GM23248 (cell line): Measurements from ENCODE around the gene PSMB7. TPM values are rescaled to one million over a fixed set of nuclear protein-coding genes. Genes with fewer than 3 reads are reported as not detected.

Experiments used
- DNase-seq: peaks from one replicate; pipeline ENCODE4 v3.0.0-alpha.2; 2015
- H2AFZ ChIP-seq: fragments of 200-600 bp; sonication (generic); 2 replicates; pipeline ENCODE4 v1.6.1; 2016; ENCODE audit warnings: antibody characterized with exemption
- H3F3A ChIP-seq: fragments of 200-600 bp; sonication (generic); 2 replicates; pipeline ENCODE4 v1.6.1; 2016; ENCODE audit warnings: mild to moderate bottlenecking, antibody characterized with exemption, mixed run types; ENCODE audit not compliant: insufficient read depth
- H3K27ac ChIP-seq: fragments of 200-600 bp; sonication (generic); 2 replicates; pipeline ENCODE4 v1.5.1; 2016; ENCODE audit warnings: mild to moderate bottlenecking
- H3K27me3 ChIP-seq: fragments of 200-600 bp; sonication (generic); replicated peaks from 2 replicates; pipeline ENCODE4 v1.6.1; 2016; ENCODE audit warnings: mild to moderate bottlenecking; ENCODE audit not compliant: insufficient read depth
- H3K36me3 ChIP-seq: fragments of 200-600 bp; sonication (generic); 2 replicates; pipeline ENCODE4 v1.6.1; 2016; ENCODE audit warnings: low read depth, mild to moderate bottlenecking
- H3K4me1 ChIP-seq: fragments of 200-600 bp; sonication (generic); 2 replicates; pipeline ENCODE4 v1.6.1; 2016; ENCODE audit warnings: mild to moderate bottlenecking; ENCODE audit not compliant: insufficient read depth
- H3K4me2 ChIP-seq: fragments of 200-600 bp; sonication (generic); one replicate; pipeline ENCODE4 v1.6.1; 2016; ENCODE audit warnings: mild to moderate bottlenecking; ENCODE audit not compliant: unreplicated experiment
- H3K4me3 ChIP-seq: fragments of 200-600 bp; sonication (generic); 2 replicates; pipeline ENCODE4 v1.5.1; 2016; ENCODE audit warnings: mild to moderate bottlenecking
- H3K79me2 ChIP-seq: fragments of 200-600 bp; sonication (generic); 2 replicates; pipeline ENCODE4 v1.6.1; 2016; ENCODE audit warnings: mild to moderate bottlenecking; ENCODE audit not compliant: insufficient read depth
- H3K9ac ChIP-seq: fragments of 200-600 bp; sonication (generic); 2 replicates; pipeline ENCODE4 v1.6.1; 2016; ENCODE audit warnings: mild to moderate bottlenecking
- H3K9me2 ChIP-seq: fragments of 200-600 bp; sonication (generic); 2 replicates; pipeline ENCODE4 v1.6.1; 2016; ENCODE audit warnings: mixed run types, mild to moderate bottlenecking, moderate library complexity; ENCODE audit not compliant: insufficient read depth
- H3K9me3 ChIP-seq: fragments of 200-600 bp; sonication (generic); one replicate; pipeline ENCODE4 v1.6.1; 2017; ENCODE audit warnings: low read depth
- H4K20me1 ChIP-seq: fragments of 200-600 bp; sonication (generic); 2 replicates; pipeline ENCODE4 v1.6.0; 2016; ENCODE audit not compliant: insufficient read depth
- EZH2 ChIP-seq: fragments of 200-600 bp; sonication (generic); IDR thresholded peaks from 2 replicates; pipeline ENCODE4 v1.6.1; 2018; ENCODE audit warnings: antibody characterized with exemption, mild to moderate bottlenecking; ENCODE audit not compliant: insufficient read depth, poor library complexity, severe bottlenecking
- EZH2phosphoT487 ChIP-seq: fragments of 200-600 bp; sonication (generic); IDR thresholded peaks from 2 replicates; pipeline ENCODE4 v1.6.1; 2018; ENCODE audit warnings: antibody characterized with exemption, moderate library complexity, mild to moderate bottlenecking, low read depth; ENCODE audit not compliant: insufficient read depth
- WGBS, 2 experiments: methylation state at CpG; one replicate each; pipeline ENCODE4 v1.1.6; 2015 to 2017; ENCODE audit warnings: low lambda C conversion rate in 2 of 2, low coverage in 1 of 2; ENCODE audit errors: missing lambda C conversion rate in 2 of 2; 5-methylcytosine and 5-hydroxymethylcytosine counted together
- in situ Hi-C: fragments of 300-500 bp; cut with MboI; formaldehyde crosslinking; loops from 2 replicates; pipeline ENCODE4 v1.15.0; 2020
- polyA plus RNA-seq: library from polyadenylated mRNA; unstranded; fragments of >200 nt; fragmentation: Nextera tagmentation; extraction: Ambion mirVana; gene quantifications from 2 replicates; pipeline ENCODE4 v1.2.1, GENCODE V29; 2016
- total RNA-seq: library from RNA; depleted of rRNA; stranded (reverse); fragments of >200 nt; shearing (Covaris generic); gene quantifications from 2 replicates; pipeline ENCODE4 v1.2.3, GENCODE V29; 2014

The PSMB7 gene
- total and polyA plus RNA-seq, 2 experiments from 2014 or later: 202 to 245 TPM

DNA sequence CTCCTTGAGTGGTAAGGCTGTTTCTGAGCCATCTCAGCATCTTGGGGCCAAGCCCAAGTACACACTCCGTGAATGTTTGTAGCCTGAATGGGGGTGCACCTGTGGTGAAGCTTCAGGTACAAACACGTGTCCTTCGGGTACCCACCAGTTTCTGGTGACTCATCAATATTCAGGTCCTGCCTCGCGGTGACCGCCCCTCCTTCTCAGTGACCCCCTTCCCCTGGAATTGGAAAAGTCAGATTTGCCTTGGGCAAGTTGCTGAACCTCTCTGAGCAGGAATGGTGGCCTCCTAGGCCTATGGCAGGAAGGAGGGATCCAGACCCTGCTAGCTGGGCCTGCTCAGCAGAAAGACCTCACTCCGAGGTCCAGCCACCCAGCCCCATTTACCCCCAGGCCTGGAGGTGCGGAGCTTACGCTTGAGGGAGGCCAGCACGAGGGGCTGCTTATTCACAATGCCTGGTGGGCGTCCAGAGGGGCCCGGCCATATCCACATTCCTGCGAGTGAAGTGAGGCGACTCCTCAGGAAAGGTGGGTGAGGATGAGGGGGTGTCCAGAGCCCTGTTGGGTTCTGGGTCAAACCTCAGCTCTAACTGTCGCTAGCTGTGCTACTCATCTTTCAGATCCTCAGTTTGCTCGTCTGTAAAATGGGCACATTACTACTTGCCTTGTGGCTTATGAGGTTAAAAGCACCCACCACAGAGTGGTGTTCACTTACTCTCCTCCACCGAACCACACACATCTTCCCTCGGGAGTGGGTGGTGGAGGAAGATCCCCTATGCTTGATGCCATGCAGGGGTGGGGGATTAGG lies 42.0 kb upstream of the PSMB7 start:
- DNase-seq: no peak
- no peak overlapping the region for H3K4me2 ChIP-seq
- in situ Hi-C loops: no loop called here
- no peak for TF ChIP-seq EZH2
- H3K27me3 ChIP-seq: peaks cover 12% of the 10 kb centered on the region; the same call in 1 of the 2 replicates
- no peaks in the 10 kb centered on the region for H3F3A ChIP-seq
- H3K4me1 ChIP-seq: no peaks in the 10 kb centered on the region
- H3K9me2 ChIP-seq: no peaks in the 10 kb centered on the region
- no peak overlapping the region for H2AFZ ChIP-seq
- H3K4me3 ChIP-seq: no peak overlapping the region
- H3K27ac ChIP-seq: no peak overlapping the region
- WGBS, 2 experiments: 69 to 71% methylated on average over 18 of the region's 18 CpGs
- no peaks in the 10 kb centered on the region for H3K9me3 ChIP-seq
- no peak overlapping the region for H3K9ac ChIP-seq
- H3K36me3 ChIP-seq: no peaks in the 10 kb centered on the region
- no peaks in the 10 kb centered on the region for H3K79me2 ChIP-seq
- no peaks in the 10 kb centered on the region for H4K20me1 ChIP-seq

DNA sequence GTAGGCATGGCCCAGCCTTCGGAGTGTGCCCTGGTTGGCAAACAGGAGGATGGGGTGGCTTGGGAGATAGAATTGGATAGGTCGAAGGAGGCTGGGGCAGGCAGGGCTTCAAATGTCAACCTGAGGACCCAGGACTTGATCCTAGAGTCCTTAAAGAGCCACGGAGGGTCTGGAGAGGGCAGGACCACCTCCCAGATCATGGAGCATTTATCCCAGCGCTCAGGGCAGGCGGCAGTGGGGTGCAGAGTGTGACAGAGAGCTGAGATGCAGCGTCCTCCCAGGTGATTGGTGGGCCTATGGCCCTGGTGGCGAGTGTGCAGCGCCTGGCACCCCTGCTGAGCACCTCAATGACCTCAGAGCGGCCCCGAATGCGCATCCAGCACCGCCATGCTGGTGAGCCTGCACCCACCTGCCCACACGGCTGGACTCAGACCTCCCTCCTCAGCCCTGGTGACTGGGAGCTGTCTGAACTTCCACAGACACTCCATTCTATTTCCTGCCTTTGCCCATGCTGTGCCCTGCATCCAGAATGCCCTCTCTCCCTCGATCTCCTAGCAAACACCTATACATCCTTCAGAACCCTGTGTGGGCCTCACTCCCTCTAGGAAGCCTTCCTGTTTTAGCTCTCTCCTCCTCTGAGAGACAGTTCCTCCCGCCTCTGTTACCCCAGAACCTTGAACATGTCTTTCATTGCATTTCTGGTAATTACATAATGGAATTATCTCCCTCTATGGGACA lies 41.3 kb upstream of the PSMB7 start:
- Histone ChIP-seq H3K9ac (no peak overlapping the region), H3K9me3 (no peaks in the 10 kb centered on the region), H4K20me1 (no peaks in the 10 kb centered on the region), H3K4me3 (no peak overlapping the region), H3K4me2 (no peak overlapping the region), H2AFZ (no peak overlapping the region), H3K79me2 (no peaks in the 10 kb centered on the region), H3K27me3 (peaks cover 6% of the 10 kb centered on the region; the same call in 1 of the 2 replicates), H3F3A (no peaks in the 10 kb centered on the region), H3K27ac (no peak overlapping the region), H3K9me2 (no peaks in the 10 kb centered on the region), H3K4me1 (no peaks in the 10 kb centered on the region), H3K36me3 (no peaks in the 10 kb centered on the region)
- WGBS, 2 experiments: 43 to 45% methylated on average over 15 of the region's 15 CpGs
- no peak for TF ChIP-seq EZH2
- no peak for TF ChIP-seq EZH2phosphoT487
- in situ Hi-C loops: no loop called here
- no peak for DNase-seq

DNA sequence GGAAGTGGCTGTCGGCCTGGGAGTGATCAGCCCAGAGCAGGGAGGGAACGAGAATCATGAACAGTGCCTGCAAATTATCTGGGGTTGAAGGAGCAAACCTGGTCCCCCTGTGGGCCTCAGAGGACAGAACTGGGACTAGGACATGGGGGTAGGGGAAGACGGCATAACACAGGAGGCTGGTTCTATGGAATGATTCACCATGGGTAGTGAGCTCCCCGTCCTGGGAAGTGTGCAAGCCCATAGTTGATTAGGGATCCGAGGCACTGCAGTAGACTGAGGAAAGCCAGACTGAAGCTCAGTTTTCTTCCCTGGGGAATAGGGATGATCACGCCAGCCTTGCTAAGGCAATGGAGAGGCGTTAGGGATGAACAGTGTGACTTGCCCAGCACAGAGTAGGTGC lies 40.6 kb upstream of the PSMB7 start:
- H3K4me1 ChIP-seq: 0 out of 2 replicates have a peak, but pooled peaks cover under 1% of the 10 kb centered on the region
- H3K27me3 ChIP-seq: peaks cover 12% of the 10 kb centered on the region
- H3K79me2 ChIP-seq: no peaks in the 10 kb centered on the region
- DNase-seq: no peak
- H3K9me2 ChIP-seq: no peaks in the 10 kb centered on the region
- TF ChIP-seq EZH2 (no peak), EZH2phosphoT487 (no peak)
- H2AFZ ChIP-seq: no peak overlapping the region
- no peaks in the 10 kb centered on the region for H4K20me1 ChIP-seq
- H3K4me2 ChIP-seq: no peak overlapping the region
- H3K9me3 ChIP-seq: no peaks in the 10 kb centered on the region
- no peaks in the 10 kb centered on the region for H3K36me3 ChIP-seq
- H3K9ac ChIP-seq: no peak overlapping the region
- no peak overlapping the region for H3K4me3 ChIP-seq
- no peaks in the 10 kb centered on the region for H3F3A ChIP-seq
- whole genome bisulfite sequencing, 2 experiments: 74 to 76% methylated on average over 7 of the region's 7 CpGs
- no peak overlapping the region for H3K27ac ChIP-seq
- in situ Hi-C loops: no loop called here

DNA sequence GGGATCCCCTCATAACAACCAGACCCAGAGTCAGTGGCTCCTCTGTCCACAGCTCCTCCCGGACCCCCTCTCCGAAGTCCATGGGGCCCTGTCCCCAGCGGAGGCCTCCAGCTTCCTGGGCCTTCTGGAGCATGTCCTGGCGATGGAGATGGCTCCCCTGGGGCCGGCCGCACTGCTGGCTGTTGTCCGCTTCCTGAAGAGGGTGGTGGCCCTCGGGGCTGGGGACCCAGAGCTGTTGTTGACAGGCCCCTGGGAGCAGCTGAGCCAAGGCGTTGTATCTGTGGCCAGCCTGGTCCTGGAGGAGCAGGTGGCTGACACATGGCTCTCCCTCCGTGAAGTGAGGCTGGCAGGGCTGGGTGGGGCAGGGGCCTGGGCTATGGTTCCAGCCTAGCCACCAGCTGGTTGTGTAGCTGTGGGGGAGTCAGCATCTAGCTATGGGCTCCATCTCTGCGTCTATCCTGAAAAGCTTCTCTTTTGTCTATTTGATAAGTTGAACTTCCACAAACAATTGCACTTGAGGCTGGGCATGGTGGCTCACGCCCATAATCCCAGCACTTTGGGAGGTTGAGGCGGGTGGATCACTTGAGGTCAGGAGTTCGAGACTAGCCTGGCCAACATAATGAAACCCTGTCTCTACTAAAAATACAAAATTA lies 39.7 kb upstream of the PSMB7 start:
- no peak overlapping the region for H2AFZ ChIP-seq
- H3K27me3 ChIP-seq: peaks cover 18% of the 10 kb centered on the region
- no peak overlapping the region for H3K4me2 ChIP-seq
- H3K27ac ChIP-seq: no peak overlapping the region
- TF ChIP-seq EZH2 (no peak), EZH2phosphoT487 (no peak)
- no peaks in the 10 kb centered on the region for H3F3A ChIP-seq
- H3K9me3 ChIP-seq: no peaks in the 10 kb centered on the region
- no peaks in the 10 kb centered on the region for H3K36me3 ChIP-seq
- H3K4me1 ChIP-seq: 0 out of 2 replicates have a peak, but pooled peaks cover 7% of the 10 kb centered on the region
- WGBS, 2 experiments: 79 to 84% methylated on average over 14 of the region's 14 CpGs
- DNase-seq: no peak
- H4K20me1 ChIP-seq: no peaks in the 10 kb centered on the region
- H3K79me2 ChIP-seq: no peaks in the 10 kb centered on the region
- in situ Hi-C loops: no loop called here
- no peak overlapping the region for H3K4me3 ChIP-seq
- no peak overlapping the region for H3K9ac ChIP-seq
- no peaks in the 10 kb centered on the region for H3K9me2 ChIP-seq
